A549 (cell line): Measurements from ENCODE around the gene MBOAT2.
"Not testable (repeated sequence)": the region's sequence is repeated elsewhere in the genome, so short reads cannot be mapped to it uniquely, and the experiment has no call there.

ENCODE experiments used
- POLR2A ChIP-seq: IDR thresholded peaks from 2 replicates; pipeline ENCODE4 v1.6.1; 2012; ENCODE audit warnings: mild to moderate bottlenecking, low read length
- RAD21 ChIP-seq, 2 experiments: fragments of >200 bp in 1 of 2; sonication (Bioruptor Twin) in 1 of 2; formaldehyde crosslinking in 1 of 2; IDR thresholded peaks in 1 of 2; conservative IDR thresholded peaks in 1 of 2; 2 replicates in 1 of 2; 3 replicates in 1 of 2; pipeline ENCODE4 v1.6.1; 2012 to 2018; ENCODE audit warnings: inconsistent platforms in 1 of 2
- TF ChIP-seq, protein P1 (sequence below): fragments of 450-650 bp; IDR thresholded peaks from 2 replicates; pipeline ENCODE4 v1.6.1; 2014; ENCODE audit warnings: antibody characterized with exemption
- TF ChIP-seq, protein P2 (sequence below): IDR thresholded peaks from 2 replicates; pipeline ENCODE4 v1.6.1; 2012

GRCh38 chr2:8913767-8914166 lies 89.7 kb downstream of the MBOAT2 start:
- not testable (repeated sequence) for TF ChIP-seq RAD21 (conservative IDR thresholded peaks at IDR 0.05 in 1 of 2, IDR thresholded peaks at IDR 0.05 in 1 of 2); POLR2A
- TF ChIP-seq, protein P1, sequence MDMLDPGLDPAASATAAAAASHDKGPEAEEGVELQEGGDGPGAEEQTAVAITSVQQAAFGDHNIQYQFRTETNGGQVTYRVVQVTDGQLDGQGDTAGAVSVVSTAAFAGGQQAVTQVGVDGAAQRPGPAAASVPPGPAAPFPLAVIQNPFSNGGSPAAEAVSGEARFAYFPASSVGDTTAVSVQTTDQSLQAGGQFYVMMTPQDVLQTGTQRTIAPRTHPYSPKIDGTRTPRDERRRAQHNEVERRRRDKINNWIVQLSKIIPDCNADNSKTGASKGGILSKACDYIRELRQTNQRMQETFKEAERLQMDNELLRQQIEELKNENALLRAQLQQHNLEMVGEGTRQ, result not testable (repeated sequence)
- TF ChIP-seq, protein P2, sequence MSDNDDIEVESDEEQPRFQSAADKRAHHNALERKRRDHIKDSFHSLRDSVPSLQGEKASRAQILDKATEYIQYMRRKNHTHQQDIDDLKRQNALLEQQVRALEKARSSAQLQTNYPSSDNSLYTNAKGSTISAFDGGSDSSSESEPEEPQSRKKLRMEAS, result not testable (repeated sequence)
